GM10248 (cell line): ENCODE data around the gene MID1.
A peak's percentile ranks its signal among the peaks of the same experiment; 100 is the strongest.
"Not testable (repeated sequence)": the region's sequence is repeated elsewhere in the genome, so short reads cannot be mapped to it uniquely, and the experiment has no call there.

Source experiments
- CTCF ChIA-PET: fragments of 300-600 bp; sonication (Branson Sonifier 250); formaldehyde crosslinking; extraction: SDS; loops from one replicate; lab custom pipeline; 2021; ENCODE audit warnings: antibody characterized with exemption; lab: Yijun Ruan, JAX
- POLR2A ChIA-PET: fragments of 350-650 bp; sonication (Branson Sonifier 250); formaldehyde crosslinking; extraction: SDS; loops from one replicate; lab custom pipeline; 2020; ENCODE audit warnings: antibody characterized with exemption; lab: Yijun Ruan, JAX
- DNase-seq: peaks from one replicate; pipeline ENCODE4 v3.0.0; 2012; ENCODE audit errors: extremely low spot score
- TF ChIP-seq, protein P1 (sequence below): IDR thresholded peaks from 2 replicates; pipeline ENCODE4 v1.5.1; 2012; ENCODE audit warnings: mild to moderate bottlenecking, low read depth; ENCODE audit errors: extremely low read depth, missing control alignments, control extremely low read depth

Gene MID1

GRCh38 chrX:10600479-10600878 lies 19.9 kb downstream of the MID1 start:
- ChIA-PET POLR2A (interaction anchor here (0.6 kb wide), 1 partner anchor 13 kb away, joined by 3 read pairs; no protein-coding TSS in a partner anchor), CTCF (interaction anchor here (1.2 to 3.5 kb wide), 2 partner anchors 26 to 410 kb away, joined by 3 to 32 read pairs; no protein-coding TSS in a partner anchor)
- DNase-seq = no peak
- TF ChIP-seq, protein P1, sequence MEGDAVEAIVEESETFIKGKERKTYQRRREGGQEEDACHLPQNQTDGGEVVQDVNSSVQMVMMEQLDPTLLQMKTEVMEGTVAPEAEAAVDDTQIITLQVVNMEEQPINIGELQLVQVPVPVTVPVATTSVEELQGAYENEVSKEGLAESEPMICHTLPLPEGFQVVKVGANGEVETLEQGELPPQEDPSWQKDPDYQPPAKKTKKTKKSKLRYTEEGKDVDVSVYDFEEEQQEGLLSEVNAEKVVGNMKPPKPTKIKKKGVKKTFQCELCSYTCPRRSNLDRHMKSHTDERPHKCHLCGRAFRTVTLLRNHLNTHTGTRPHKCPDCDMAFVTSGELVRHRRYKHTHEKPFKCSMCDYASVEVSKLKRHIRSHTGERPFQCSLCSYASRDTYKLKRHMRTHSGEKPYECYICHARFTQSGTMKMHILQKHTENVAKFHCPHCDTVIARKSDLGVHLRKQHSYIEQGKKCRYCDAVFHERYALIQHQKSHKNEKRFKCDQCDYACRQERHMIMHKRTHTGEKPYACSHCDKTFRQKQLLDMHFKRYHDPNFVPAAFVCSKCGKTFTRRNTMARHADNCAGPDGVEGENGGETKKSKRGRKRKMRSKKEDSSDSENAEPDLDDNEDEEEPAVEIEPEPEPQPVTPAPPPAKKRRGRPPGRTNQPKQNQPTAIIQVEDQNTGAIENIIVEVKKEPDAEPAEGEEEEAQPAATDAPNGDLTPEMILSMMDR = no peak

- TF ChIP-seq, protein P1 = no peak
- ChIA-PET POLR2A (no interaction called here), CTCF (interaction anchor here (0.9 to 3.5 kb wide), 2 partner anchors 406 to 409 kb away, joined by 3 to 32 read pairs; no protein-coding TSS in a partner anchor)
- DNase-seq = no peak
Measured at GRCh38 chrX:10598540-10598939, 21.8 kb downstream of the MID1 start.

GRCh38 chrX:10597871-10598270 lies 22.5 kb downstream of the MID1 start:
- CTCF ChIA-PET = interaction anchor here (0.6 to 3.5 kb wide), 3 partner anchors 405 to 410 kb away, joined by 3 to 32 read pairs (median 4); no protein-coding TSS in a partner anchor
- POLR2A ChIA-PET = no interaction called here
- DNase-seq = peak; percentile 28
- TF ChIP-seq, protein P1 = peak; percentile 38

GRCh38 chrX:10591363-10592335 lies 28.7 kb downstream of the MID1 start:
- TF ChIP-seq, protein P1 = no peak
- DNase-seq = no peak
- ChIA-PET CTCF (no interaction called here), POLR2A (no interaction called here)

- CTCF ChIA-PET, POLR2A ChIA-PET, DNase-seq: not testable (repeated sequence)
Measured at GRCh38 chrX:10589787-10590186, 30.6 kb downstream of the MID1 start.

DNA sequence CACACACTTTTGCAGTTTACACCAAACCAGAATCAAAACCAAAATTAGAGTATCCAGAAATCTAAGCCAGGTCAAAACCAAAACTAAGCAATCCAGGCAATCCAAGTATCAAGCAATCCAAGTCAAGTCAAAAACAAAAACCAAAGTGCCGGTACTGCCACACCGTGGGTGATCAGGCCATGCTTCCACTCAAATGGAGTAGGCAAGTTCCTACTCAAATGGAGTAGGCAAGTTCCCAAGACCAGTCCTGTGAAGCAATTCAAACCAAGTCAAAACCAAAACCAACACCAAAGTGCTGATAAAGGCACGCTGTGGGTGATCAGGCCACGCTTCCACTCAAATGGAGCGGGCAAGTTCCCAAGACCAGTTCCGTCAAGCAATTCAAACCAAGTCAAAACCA lies 31.3 kb downstream of the MID1 start:
- CTCF ChIA-PET = no interaction called here
- TF ChIP-seq, protein P1 = no peak
- DNase-seq = no peak
- POLR2A ChIA-PET = no interaction called here

DNA sequence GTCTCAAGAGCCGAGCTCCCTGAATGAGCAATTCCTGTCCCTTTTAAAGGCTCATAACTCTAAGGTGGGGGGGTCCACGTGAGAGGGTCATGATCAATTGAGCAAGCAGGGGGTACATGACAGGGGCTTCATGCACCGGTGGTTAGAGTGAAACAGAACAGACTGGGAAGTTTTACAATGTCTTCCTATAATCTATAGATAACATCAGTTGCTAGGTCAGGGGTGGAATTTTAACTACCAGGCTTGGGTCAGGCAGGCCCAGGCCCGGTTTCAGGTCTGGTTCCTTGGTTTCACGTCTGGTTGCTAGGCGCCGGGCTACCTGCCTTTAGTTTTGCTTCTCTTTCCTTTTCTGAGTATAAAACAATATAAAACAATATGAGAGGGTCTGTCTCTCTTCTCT lies 35.5 kb downstream of the MID1 start:
- POLR2A ChIA-PET, CTCF ChIA-PET: not testable (repeated sequence)

More for the DNA sequence above, 35.5 kb downstream of the MID1 start:
- not testable (repeated sequence) for DNase-seq
